GM19099 (cell line): ENCODE data around the gene BCO1.

Source experiments
- POLR2A ChIP-seq: IDR thresholded peaks from 3 replicates; pipeline ENCODE4 v1.6.1; 2011; ENCODE audit warnings: low read depth; ENCODE audit not compliant: insufficient read length; ENCODE audit errors: extremely low read depth

BCO1 gene

DNA sequence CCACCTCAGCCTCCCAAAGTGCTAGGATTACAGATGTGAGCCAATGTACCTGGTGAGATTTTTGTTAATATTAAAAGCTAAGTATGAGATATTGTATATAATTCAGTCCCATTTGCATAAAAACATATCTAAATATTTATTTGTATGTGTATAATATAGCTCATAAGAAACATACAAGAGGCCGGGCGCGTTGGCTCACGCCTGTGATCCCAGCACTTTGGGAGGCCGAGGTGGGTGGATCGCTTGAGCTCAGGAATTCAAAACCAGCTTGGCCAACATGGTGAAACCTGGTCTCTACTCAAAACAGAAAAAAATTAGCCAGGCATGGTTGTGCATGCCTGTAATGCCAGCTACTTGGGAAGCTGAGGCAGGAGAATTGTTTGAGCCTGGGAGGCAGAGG, 16.8 kb upstream of the BCO1 start:
- TF ChIP-seq POLR2A: no peak

DNA sequence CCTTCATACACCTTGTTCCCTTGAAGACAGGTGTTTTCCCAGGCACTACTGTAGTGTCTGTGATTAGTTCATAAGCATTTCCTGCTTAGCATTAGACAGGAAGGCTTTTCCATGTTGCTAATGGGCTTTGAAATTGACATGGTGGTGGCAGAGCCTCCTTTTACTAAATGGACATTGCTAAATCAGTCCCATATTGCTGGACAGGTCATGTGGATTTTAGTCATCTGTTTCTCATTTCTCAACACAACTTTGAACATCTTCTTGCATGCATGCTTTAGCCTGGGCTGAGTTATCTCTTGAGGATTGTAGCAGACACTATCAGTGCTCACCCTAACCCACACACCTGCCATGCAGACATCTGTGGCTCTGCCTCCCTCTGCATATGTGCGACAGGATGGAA, 13.7 kb upstream of the BCO1 start:
- no peak for TF ChIP-seq POLR2A

DNA sequence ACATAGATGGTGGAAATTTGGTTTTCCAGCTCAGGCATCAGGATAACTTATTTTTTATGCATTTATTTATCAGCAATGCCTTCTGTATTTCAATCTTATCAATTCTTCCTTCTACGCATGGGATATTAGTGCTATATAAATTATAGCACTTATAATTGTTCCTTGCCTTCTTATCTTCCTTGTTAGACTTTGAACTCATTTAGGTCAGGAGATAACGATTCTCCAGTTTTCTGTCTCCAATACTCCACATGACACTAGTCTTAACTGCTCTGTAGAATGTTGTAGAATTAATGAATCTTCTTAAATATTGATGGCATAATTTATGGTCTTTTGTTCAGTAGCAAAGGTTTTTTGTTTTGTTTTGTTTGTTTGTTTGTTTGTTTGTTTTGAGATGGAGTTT, 10.7 kb upstream of the BCO1 start:
- no peak for TF ChIP-seq POLR2A

DNA sequence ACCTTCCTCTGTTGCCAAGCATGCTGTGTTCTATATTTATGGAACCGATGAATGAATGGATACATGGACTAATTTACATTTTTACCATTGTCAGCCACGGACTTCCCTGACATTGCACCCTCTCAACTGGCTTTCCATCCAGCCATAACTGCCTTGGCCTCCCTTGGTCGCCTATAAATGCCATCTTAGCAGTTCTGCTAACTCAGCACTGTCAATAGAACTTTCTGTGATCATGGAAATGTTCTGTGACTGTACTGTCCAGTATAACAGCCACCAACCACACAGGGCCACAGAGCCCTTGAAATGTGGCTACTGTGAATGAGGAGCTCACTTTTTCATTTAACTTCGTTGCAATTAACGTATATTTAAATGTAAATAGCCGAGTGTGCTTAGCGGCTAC, 8.7 kb upstream of the BCO1 start:
- no peak for TF ChIP-seq POLR2A

DNA sequence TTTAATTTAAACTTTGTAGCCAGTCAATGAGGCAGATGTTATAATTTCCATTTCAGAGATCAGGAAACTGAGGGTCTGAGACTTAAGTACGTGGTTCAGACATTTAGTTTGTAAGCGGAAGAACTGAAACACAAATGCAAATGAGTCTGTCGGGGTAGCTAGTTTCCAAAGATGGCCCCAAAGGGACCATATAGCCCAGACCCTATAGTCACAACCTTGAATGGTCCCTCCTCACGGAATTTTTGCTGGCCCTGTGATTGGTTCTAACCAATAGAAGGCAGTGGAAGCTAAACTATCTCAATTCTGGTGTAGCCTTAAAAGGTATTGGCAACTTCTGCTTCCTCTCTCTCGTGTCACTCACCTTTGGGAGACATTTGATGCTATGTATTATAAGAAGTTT, 7.5 kb upstream of the BCO1 start:
- TF ChIP-seq POLR2A: no peak

DNA sequence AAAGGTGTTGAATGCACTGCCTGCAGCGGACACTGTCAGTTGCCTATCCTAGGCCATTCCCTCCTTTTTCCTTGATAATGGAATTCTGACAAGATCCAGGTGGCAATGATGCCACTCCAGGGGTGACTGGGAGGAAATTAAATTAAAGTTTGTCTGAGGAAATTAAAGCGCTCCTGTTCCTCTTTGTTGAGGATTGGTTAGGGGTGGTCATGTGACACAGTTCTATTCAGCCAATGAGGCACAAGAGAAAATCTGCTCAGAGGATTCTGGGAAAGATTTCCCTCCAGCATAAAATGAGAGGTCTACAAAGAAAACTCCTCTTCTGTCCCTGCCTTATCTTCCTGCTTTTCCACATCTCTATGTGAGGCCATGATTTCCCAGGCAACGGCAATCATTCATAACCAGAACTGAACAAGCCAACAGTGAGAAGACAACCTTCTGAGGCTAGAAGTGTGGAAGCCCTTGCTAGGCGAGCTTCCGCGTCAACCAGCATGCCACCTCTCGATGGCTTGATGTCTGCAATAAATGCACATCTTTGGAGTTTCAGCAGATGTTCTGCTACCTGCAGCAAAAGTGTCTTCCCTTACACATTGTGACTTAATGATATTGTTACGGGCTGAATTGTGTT, 5.6 kb upstream of the BCO1 start:
- TF ChIP-seq POLR2A: no peak

DNA sequence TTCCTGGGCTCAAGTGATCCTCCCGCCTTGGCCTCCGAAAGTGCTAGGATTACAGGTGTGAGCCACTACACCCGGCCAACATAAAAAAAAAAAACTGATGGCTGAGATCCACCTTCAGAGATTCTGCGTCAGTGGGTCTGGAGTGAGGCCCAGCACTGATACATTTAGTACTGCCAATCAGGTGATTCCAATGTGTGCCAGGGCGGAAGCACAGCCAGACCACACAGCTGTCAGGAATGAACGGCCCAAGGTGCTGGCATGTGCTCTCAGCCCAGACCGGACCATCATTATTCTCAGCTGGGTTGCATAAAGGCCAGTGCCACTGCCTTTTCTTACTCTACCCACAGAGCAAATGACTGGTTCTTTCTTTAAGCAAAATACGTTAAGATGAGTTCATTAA, 1.2 kb upstream of the BCO1 start:
- TF ChIP-seq POLR2A: no peak

DNA sequence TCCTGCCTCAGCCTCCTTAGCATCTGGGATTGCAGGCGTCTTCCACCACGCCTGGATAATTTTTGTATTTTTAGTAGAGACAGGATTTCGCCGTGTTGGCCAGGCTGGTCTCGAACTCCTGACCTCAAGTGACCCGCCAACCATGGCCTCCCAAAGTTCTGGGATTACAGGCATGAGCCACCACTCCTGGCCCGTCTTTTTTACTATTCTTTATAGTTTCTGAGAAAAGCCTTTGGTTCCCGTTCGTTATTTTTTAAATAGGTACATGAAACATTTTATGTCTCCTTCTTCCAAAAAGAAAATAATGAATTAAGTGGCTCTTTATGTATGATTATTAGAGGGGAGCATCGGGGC, 570 bp upstream of the BCO1 start:
- TF ChIP-seq POLR2A: no peak

DNA sequence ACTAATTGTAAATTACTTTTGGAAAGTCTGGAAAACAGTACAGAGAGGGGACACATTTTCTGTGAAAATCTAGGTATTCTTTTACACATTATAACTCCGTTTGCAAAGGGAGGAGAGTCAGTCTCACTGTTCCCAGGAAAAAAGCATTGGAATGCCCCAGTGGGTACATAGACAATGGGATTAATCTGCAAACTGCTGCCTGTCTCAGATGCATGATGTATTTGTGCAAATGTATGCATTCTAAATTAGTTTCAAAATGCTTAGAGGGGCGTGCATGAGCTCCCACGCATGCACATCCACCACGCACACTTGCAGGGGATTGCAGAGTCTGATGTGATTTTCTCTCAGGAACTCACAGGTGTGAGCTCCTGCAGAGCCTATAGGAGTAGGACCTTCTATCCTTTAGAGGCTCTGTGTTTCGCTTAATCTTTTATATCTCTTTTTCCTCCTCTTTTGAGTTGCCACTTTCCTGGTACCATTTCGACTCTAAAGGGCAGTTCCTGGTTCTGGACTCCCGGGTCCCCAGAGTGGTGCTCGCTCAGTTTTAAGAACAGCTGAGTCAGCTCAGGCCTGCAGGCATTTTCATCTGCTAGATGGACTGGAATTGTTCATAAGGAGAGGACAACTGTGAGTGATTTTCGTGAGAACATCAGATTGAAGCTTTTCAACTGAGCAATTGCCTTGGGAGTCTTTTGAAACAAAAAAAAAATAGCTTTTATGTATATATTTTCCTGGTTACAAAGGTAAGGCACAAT, 1.1 kb downstream of the BCO1 start:
- no peak for TF ChIP-seq POLR2A

DNA sequence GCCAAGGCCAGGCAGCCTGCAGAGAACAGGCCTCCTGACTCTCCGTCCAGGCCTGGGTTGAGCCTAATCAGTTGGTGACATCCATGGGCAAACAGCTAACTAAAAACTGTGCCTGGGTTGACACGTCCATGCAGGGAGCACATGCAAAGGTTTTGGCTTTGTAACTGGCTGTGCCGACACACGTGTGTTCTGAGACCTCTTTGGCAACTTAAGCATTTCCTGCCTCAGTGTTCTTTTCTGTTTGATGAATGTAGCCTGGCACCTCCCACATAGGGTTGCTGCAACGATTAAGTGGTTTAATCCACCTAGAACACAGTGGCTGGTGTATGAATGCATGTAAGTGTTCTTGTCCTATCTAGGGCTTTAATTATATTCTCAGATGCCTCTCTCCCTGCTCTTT, 3.2 kb downstream of the BCO1 start:
- no peak for TF ChIP-seq POLR2A

DNA sequence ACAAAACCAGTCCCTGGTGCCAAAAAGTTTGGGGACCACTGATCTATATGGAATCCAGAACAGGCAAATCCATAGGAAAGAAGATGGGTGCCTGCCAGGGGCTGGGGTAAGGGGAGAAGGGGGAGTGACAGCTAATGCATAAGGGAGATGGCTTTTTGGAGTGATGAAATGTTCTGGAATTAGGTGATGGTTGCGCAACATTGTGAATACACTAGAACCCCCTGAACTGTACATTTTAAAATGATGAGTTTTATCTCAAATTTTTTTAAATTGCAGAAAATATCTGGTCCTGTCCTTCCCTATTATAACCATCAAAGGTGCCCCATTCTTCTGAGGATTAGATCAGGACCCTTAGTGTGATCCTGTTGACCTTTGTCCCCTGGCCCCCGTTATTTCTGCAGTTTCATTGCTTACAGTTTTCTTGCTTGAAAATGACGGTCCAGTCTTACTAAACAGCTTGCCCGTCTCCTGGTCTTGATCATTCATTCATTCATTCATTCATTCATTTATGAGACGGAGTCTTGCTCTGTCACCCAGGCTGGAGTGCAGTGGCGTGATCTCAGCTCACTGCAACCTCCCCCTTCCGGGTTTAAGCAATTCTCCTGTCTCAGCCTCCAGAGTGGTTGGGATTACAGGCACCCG, 4.6 kb downstream of the BCO1 start:
- no peak for TF ChIP-seq POLR2A

DNA sequence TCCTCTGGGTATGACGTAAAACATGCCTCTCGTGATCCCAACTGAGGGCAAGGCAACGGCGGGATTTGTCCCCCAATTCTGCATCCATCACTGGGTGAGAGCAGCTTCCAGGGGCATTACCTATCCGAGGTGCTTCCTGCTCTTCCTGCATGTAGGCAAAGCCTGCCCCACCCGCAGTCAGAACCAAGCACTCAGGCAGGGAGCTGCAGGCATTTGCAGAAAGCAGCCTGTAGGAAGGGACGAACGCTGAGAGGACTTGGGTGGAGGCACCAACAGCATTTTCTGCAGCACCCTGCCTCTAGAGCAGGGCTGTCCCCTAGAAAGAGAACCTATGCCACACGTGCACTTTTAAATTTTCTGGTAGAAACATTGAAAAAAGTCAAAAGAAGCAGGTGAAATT, 5.5 kb downstream of the BCO1 start:
- TF ChIP-seq POLR2A: no peak

DNA sequence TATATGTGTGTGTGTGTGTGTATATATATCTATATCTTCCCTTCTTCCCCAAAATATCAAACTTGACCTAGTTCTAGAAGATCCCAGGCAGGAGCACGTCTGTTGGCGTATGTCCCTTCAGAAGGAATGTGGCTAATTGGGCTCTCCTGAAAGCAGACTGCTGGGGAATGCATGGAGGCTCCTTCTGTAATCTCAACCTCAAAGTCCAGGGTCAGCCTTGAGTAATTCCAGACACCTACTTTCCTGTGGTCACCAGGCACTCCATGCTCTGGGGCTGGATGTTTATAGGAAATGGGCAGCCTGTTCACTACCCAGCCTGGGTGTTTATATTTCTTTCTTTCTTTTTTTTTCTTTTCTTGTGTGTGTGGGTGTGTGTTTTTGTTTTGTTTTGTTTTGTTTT, 13.4 kb downstream of the BCO1 start:
- no peak for TF ChIP-seq POLR2A

DNA sequence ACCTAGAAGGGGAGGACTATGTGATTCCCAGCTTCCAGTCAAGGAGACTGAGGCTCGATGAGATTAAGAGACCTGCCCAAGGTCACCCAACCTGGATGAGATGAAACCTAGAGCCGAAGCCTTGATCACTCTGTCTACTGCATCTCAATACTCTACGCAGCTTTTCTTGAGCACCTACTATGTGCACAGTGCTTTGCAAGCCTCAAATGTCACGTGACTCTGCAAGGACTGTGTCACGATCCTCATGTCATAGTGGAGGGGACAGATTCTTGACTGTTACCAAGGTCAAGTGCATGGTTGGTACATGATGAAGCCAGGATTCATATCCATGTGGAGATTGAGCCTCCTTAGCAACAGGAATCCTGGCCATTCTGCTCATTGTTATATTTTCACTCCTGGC, 14.7 kb downstream of the BCO1 start:
- no peak for TF ChIP-seq POLR2A

DNA sequence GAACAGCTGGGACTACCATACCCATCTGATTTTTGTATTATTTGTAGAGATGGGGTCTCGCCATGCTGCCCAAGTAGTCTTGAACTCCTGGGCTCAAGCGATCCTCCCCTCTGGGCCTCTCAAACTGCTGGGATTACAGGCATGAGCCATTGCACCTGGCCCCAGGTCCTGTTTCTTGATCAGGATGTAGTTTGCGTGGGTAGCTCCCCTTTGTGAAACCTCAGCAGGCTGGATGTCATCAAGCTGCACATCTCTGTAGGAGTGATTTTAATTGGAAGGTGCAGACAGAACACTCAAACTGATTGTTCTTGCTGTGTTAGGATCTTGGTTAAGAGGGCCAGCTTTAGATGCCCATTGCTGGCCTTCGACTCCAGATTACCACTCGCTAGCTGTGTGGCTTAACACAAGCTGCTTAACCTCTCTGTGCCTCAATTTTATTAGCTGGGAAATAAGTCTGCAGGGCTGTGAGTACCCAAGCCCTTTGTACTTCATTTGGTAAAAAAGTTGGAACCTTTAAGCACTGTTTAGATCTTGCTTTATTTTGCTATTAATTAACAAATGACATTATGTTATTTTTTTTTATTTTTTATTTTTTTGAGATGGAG, 16.5 kb downstream of the BCO1 start:
- no peak for TF ChIP-seq POLR2A

DNA sequence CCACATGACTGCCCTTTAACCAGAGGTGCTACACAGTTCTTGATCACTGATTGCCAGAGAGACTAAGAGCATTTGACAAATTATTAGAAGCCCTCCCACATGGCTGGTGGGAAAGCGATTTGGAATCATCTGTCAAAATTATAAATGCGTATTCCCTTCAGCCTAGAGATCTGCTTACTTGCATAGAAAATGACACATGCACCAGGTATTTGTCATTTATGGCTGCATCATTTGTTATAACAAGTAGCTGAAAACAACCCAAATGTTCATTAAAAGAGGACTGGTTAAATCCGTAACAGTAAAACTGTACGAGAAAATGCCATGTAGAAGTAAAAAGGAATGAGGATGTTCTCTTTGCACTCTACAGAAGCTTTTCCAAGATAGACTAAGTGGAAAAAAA, 21.4 kb downstream of the BCO1 start:
- TF ChIP-seq POLR2A: no peak
